ENCODE data around the gene AP1S3.

Gene AP1S3

DNA sequence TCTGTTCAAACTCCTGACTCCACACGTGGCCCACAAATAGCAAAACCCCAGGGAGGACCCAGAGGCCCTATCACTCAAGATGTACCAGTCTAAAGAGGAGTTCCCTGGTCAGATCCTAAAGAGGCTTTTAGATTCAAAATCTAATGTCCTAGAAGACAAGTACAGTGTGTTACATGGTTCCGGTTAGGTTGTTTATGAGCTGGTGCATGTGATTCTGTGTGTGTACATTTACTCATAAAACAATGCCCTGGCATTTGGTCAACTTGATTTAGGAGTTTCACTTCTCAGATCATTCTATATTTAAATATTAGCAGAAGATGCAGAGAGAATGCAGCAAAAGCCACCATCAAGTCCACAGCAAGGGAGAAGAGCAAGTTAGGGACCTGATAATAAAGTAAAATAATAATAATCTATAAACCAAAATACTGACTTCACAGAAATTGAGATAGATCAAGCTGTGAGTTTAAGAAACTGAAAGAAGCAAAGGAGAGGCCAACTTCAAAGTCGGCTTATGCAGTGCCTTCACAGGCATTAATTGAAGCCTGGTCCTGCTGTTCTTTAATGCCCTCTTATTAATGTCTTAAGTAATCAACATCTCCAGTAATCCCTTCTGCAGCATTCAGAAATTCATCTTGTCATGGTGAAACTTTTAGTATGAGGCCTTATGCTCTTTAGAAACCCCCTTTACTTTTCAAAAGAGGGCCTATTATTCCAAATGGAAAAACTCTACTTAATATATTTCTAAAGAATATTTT is 4.2 kb upstream of the AP1S3 start:
- no peak for TF ChIP-seq CTCF (IDR thresholded peaks at IDR 0.05; ENCODE audit: insufficient read depth, low read length, missing control alignments)
- ChIA-PET POLR2A (no interaction called here), CTCF (no interaction called here)

GRCh38 chr2:223835701-223836532 is 1.5 kb downstream of the AP1S3 start:
- no peak overlapping the region for H3K4me3 ChIP-seq (ENCODE audit: low read depth, low read length)
- ChIA-PET POLR2A (no interaction called here), CTCF (interaction anchor here (1.3 to 2.0 kb wide), 2 partner anchors 12 to 23 kb away, joined by 3 to 6 read pairs; no protein-coding TSS in a partner anchor)
- no peak for DNase-seq (ENCODE audit: low read depth, low spot score)
- no peak for TF ChIP-seq CTCF (IDR thresholded peaks at IDR 0.05; ENCODE audit: insufficient read depth, low read length, missing control alignments)

More for the DNA sequence above, 4.2 kb upstream of the AP1S3 start:
- DNase-seq (ENCODE audit: low read depth, low spot score): no peak
- no peak overlapping the region for H3K4me3 ChIP-seq (ENCODE audit: low read depth, low read length)

- POLR2A ChIA-PET: no interaction called here
- TF ChIP-seq CTCF (IDR thresholded peaks at IDR 0.05; ENCODE audit: insufficient read depth, low read length, missing control alignments): no peak
- H3K4me3 ChIP-seq (ENCODE audit: low read depth, low read length): no peak overlapping the region
- CTCF ChIA-PET: interaction anchor here (0.8 kb wide), 1 partner anchor 26 kb away, joined by 3 read pairs; no protein-coding TSS in a partner anchor
- no peak for DNase-seq (ENCODE audit: low read depth, low spot score)
These were observed 3.0 kb downstream of the AP1S3 start for GRCh38 chr2:223834431-223834830.

DNA sequence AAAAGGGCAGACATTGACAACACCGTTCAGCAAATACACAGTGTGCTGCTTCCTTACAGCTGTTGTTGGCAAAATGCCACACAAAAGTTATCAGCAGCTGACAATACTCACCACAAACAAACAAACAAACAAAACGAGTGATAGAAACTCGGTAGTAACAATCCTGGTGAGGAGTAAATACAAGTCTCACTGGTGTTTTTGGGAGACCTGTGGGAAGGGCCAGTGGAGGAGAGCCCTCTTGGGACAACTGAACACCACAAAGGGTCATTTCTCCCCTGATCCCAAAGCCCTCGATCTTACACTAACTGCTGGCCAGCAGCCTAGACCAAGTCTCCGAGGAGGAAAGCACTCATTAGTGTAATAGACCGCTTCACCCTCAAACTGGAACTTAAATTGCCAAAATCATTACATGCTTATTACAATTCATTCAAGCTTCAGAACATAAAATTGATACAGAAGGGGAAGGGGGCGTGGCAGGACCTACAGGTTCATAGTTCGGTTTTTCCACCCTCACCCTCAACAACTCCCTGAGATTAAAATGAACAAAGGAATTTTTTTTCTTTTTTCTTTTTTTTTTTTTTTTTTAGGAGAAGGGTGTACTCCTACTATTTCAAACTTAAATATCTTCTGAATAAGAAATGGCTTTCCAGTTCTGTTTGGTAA is 5.0 kb downstream of the AP1S3 start:
- TF ChIP-seq CTCF (IDR thresholded peaks at IDR 0.05; ENCODE audit: insufficient read depth, low read length, missing control alignments): no peak
- DNase-seq (ENCODE audit: low read depth, low spot score): no peak
- no peak overlapping the region for H3K4me3 ChIP-seq (ENCODE audit: low read depth, low read length)
- POLR2A ChIA-PET: no interaction called here
- CTCF ChIA-PET: interaction anchor here (1.3 kb wide), 1 partner anchor 34 kb away, joined by 3 read pairs; no protein-coding TSS in a partner anchor

DNA sequence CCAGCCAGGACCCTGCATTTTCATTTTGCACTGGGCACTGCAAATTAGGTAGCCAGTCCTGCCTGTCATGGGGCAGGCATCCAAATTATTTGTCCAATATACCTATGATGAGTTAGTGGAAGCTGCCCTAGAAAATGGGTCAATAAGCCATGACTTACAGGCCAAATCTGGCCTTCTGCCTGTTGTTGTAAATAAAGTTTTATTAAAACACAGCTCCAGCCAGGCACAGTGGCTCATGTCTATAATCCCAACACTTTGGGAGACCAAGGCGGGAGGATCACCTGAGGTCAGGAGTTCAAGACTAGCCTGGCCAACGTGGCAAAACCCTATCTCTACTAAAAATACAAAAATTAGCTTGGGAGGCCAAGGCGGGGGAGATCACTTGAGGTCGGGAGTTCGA is 8.3 kb downstream of the AP1S3 start:
- TF ChIP-seq CTCF (IDR thresholded peaks at IDR 0.05; ENCODE audit: insufficient read depth, low read length, missing control alignments): no peak
- DNase-seq (ENCODE audit: low read depth, low spot score): no peak
- H3K4me3 ChIP-seq (ENCODE audit: low read depth, low read length): no peak overlapping the region
- ChIA-PET POLR2A (no interaction called here), CTCF (no interaction called here)

- CTCF ChIA-PET: interaction anchor here (0.6 kb wide), 1 partner anchor 77 kb away, joined by 3 read pairs; no protein-coding TSS in a partner anchor
- no peak for DNase-seq (ENCODE audit: low read depth, low spot score)
- TF ChIP-seq CTCF (IDR thresholded peaks at IDR 0.05; ENCODE audit: insufficient read depth, low read length, missing control alignments): no peak
- no peak overlapping the region for H3K4me3 ChIP-seq (ENCODE audit: low read depth, low read length)
- POLR2A ChIA-PET: no interaction called here
These were observed 9.1 kb downstream of the AP1S3 start for GRCh38 chr2:223828314-223828713.
